Stimulated activated naive CD8-positive, alpha-beta T cell treated with anti-CD3 and anti-CD28 coated beads, Interleukin-15, amount 100 ng/mL, for 72 hours (primary cell): ENCODE results near the gene TBC1D22A.
A peak's percentile ranks its signal among the peaks of the same experiment; 100 is the strongest.

ENCODE experiments used
- ATAC-seq: fragments of 150-1000 bp; cut with Tn5 transposase; 2 replicates; pipeline ENCODE4 v1.10.0; 2021; ENCODE audit warnings: mild to moderate bottlenecking, moderate library complexity
- DNase-seq, 2 donors: peaks; one replicate each; pipeline ENCODE4 v3.0.0; 2021 to 2022
- H3K27ac Mint-ChIP-seq, 2 donors: one replicate each; pipeline ENCODE4 v1.8.0; 2022; ENCODE audit warnings: mild to moderate bottlenecking in 2 of 2, mixed read lengths in 2 of 2, moderate library complexity in 2 of 2
- H3K27me3 Mint-ChIP-seq: one replicate; pipeline ENCODE4 v1.8.0; 2022; ENCODE audit warnings: mixed read lengths
- H3K4me1 Mint-ChIP-seq: one replicate; pipeline ENCODE4 v1.8.0; 2022; ENCODE audit warnings: mild to moderate bottlenecking, mixed read lengths
- H3K4me3 Mint-ChIP-seq, 2 donors: one replicate each; pipeline ENCODE4 v1.8.0; 2022; ENCODE audit warnings: mild to moderate bottlenecking in 2 of 2, mixed read lengths in 2 of 2, moderate library complexity in 1 of 2
- H3K9me3 Mint-ChIP-seq, 2 donors: one replicate each; pipeline ENCODE4 v1.8.0; 2022; ENCODE audit warnings: mixed read lengths in 2 of 2

Gene TBC1D22A

GRCh38 chr22:46954781-46955180 lies 192.3 kb downstream of the TBC1D22A start:
- H3K27ac Mint-ChIP-seq: no peak overlapping the region
- DNase-seq: no peak
- no peaks in the 10 kb centered on the region for H3K9me3 Mint-ChIP-seq
- H3K4me1 Mint-ChIP-seq: peaks cover 6% of the 10 kb centered on the region
- no peak overlapping the region for H3K4me3 Mint-ChIP-seq
- no peaks in the 10 kb centered on the region for H3K27me3 Mint-ChIP-seq
- ATAC-seq: no peak

DNA sequence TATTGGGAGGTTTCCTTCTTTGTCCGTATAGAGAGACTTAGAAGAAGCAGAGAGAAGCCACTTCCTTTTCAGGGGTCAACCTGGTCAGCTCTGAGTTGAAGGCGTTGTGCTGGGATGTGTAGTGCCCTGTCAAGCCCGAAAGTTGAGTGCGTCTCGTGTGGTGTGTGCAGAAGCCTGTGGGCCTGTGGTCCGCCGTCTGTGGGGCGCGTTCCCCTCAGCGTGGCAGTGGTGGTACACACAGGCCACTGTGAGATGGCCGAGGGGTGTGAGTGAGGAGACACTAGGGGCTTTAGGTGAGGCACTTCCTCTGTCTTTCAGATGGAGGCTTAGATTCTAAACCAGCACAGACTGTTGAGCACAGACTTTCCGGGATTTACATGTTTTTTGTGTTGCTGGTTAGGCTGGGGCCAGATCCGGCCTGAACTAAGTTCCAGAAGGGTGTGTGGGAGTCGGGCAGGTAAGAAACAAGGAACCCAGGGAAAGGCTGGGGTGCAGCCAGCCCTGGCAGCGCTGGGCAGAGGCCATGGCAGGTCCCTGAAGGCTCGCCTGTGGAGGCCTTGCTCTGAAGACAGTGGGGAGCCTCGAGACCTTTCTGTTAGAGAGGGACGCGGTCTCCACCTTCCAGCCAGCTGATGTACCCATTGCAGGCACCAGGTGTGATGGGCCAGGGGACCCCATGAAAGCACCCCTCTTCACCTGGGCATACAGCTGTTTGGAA lies 194.2 kb downstream of the TBC1D22A start:
- Mint-ChIP-seq H3K4me1 (peaks cover 9% of the 10 kb centered on the region), H3K4me3 (no peak overlapping the region), H3K27ac (no peak overlapping the region), H3K27me3 (no peaks in the 10 kb centered on the region), H3K9me3 (no peaks in the 10 kb centered on the region)
- DNase-seq (no peak), ATAC-seq (no peak)

DNA sequence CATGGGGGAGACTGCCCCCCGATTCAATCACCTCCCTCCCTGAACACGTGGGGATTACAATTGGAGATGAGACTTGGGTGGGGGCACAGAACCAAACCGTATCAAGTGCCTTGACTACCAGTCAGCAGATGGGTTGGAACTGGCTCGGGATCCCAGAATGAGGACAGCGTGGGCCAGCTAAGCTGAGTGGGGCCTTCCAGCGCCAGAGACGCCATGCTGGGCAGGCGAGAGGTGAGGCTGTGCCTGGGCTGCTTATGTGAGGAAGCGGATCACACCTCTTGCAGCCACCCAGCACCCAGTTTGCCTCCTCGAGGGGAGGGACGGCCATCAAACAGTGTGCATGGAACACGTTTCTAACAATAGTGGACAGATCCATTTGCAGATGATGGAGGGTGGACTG lies 195.1 kb downstream of the TBC1D22A start:
- Mint-ChIP-seq H3K4me3 (no peak overlapping the region), H3K4me1 (peaks cover 17% of the 10 kb centered on the region), H3K27me3 (no peaks in the 10 kb centered on the region), H3K27ac (no peak overlapping the region), H3K9me3 (no peaks in the 10 kb centered on the region)
- ATAC-seq: no peak
- no peak for DNase-seq

GRCh38 chr22:46958191-46958590 lies 195.7 kb downstream of the TBC1D22A start:
- Mint-ChIP-seq H3K27ac (no peak overlapping the region), H3K4me1 (peaks cover 17% of the 10 kb centered on the region), H3K27me3 (no peaks in the 10 kb centered on the region), H3K9me3 (no peaks in the 10 kb centered on the region), H3K4me3 (no peak overlapping the region)
- no peak for ATAC-seq
- no peak for DNase-seq

GRCh38 chr22:46958658-46959057 lies 196.2 kb downstream of the TBC1D22A start:
- Mint-ChIP-seq H3K27me3 (no peaks in the 10 kb centered on the region), H3K4me1 (peaks cover 20% of the 10 kb centered on the region), H3K9me3 (no peaks in the 10 kb centered on the region), H3K27ac (no peak overlapping the region), H3K4me3 (no peak overlapping the region)
- no peak for ATAC-seq
- DNase-seq: no peak

DNA sequence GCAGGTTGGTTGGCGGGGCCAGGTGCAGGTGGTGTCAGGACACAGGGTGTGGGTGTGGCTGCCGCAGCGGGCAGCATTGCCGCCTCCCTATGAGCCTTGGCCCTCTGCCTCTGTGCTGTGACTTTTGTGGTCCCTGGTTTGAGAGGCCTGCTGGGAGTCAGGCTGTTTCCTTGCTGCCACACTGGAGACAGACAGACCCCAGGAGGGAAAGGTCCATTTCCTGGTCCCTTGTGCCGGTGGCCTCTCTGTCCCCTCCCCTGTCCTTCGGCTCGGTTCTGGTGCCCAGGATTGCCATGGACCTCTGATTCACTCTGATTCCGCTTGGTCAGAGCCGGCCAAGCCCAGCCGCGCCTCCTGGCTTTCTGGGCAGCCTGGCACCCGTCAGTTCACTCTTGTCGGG lies 196.9 kb downstream of the TBC1D22A start:
- H3K9me3 Mint-ChIP-seq: no peaks in the 10 kb centered on the region
- H3K27me3 Mint-ChIP-seq: no peaks in the 10 kb centered on the region
- no peak overlapping the region for H3K4me3 Mint-ChIP-seq
- H3K4me1 Mint-ChIP-seq: peaks cover 27% of the 10 kb centered on the region
- no peak for ATAC-seq
- no peak overlapping the region for H3K27ac Mint-ChIP-seq
- no peak for DNase-seq

GRCh38 chr22:46961591-46962295 lies 199.3 kb downstream of the TBC1D22A start:
- H3K27ac Mint-ChIP-seq: peak overlapping the region in 1 of 2 donors; percentile 71
- no peaks in the 10 kb centered on the region for H3K27me3 Mint-ChIP-seq
- H3K9me3 Mint-ChIP-seq: no peaks in the 10 kb centered on the region

DNA sequence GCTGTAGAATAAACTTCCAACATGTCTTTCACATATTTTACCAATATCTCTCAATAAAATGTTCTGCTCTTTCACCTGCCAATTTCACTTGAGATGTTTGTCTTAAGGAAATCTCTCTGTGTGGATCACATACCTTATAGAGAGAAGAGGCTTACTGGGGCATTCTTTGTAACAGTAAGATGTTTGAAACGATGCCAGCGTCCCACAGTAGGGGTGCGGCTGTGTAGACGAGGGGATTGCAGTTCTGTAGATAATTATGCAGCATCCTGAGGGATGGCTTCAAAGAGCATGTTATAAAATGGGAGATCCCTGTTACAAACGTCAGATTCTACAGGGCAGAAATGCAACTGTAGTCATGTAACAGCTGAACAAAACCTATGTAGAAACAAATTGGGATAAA lies 200.0 kb downstream of the TBC1D22A start:
- ATAC-seq (no peak), DNase-seq (no peak)
- H3K27ac Mint-ChIP-seq: no peak overlapping the region
- H3K4me3 Mint-ChIP-seq: no peak overlapping the region
- H3K27me3 Mint-ChIP-seq: no peaks in the 10 kb centered on the region
- H3K4me1 Mint-ChIP-seq: peaks cover 27% of the 10 kb centered on the region
- H3K9me3 Mint-ChIP-seq: no peaks in the 10 kb centered on the region

More at GRCh38 chr22:46961591-46962295, 199.3 kb downstream of the TBC1D22A start:
- Mint-ChIP-seq H3K4me1 (peaks cover 27% of the 10 kb centered on the region), H3K4me3 (no peak overlapping the region)
- ATAC-seq (no peak), DNase-seq (no peak)

DNA sequence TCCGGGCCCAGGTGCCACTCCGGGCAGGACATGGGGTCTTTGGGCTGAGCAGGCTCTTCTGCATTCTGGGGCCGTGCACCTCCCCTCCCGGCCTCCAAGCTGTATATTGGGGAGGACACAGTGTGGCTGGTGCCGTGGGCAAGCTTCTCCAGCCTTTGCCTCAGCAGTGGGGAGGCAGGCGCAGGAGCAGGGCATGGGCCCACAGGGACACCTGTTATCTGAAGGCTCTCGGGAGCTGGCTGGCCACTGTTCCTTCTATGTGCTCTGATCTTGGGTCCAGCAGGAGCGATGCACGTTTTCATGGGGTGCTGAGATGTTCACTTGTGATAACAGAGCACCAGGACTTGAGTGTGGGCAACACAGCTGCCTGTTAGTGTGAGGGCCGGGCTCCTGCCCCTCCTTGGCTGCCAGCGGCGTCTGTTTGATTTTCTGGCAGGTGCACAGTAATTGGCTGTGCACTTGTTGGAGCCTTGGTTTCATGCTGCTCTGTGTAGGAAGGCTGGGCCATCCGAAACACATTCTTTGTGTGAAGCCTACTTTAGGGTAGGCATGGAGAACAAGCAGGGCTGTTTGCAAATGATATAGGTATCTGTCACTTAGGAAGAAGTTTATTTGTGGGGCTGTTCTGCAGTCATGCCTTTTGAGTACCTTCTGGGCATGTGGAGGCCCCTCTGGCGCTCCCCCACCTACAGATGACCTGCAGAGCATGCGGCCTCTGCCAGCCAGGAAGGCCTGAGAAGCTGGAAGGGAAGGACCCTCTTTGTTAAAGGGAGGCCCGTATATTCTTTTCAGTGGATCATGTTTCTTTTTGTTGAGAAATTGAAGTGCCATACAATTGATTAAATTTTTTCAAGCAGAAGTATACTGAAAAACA lies 201.5 kb downstream of the TBC1D22A start:
- ATAC-seq (no peak), DNase-seq (no peak)
- Mint-ChIP-seq H3K27me3 (no peaks in the 10 kb centered on the region), H3K27ac (peak overlapping the region in 1 of 2 donors; percentile 67), H3K4me1 (peaks cover 39% of the 10 kb centered on the region), H3K4me3 (no peak overlapping the region), H3K9me3 (no peaks in the 10 kb centered on the region)

- H3K27ac Mint-ChIP-seq: no peak overlapping the region
- H3K4me1 Mint-ChIP-seq: peaks cover 49% of the 10 kb centered on the region
- H3K9me3 Mint-ChIP-seq: no peaks in the 10 kb centered on the region
- DNase-seq (no peak), ATAC-seq (no peak)
- no peak overlapping the region for H3K4me3 Mint-ChIP-seq
- H3K27me3 Mint-ChIP-seq: no peaks in the 10 kb centered on the region
Observed at GRCh38 chr22:46964773-46965550, 202.5 kb downstream of the TBC1D22A start.

GRCh38 chr22:46965555-46966494 lies 203.4 kb downstream of the TBC1D22A start:
- H3K9me3 Mint-ChIP-seq: no peaks in the 10 kb centered on the region
- ATAC-seq: no peak
- H3K4me3 Mint-ChIP-seq: no peak overlapping the region
- H3K4me1 Mint-ChIP-seq: peaks cover 58% of the 10 kb centered on the region
- DNase-seq: no peak
- H3K27me3 Mint-ChIP-seq: no peaks in the 10 kb centered on the region
- H3K27ac Mint-ChIP-seq: peak overlapping the region in 1 of 2 donors; percentile 43

GRCh38 chr22:46966495-46966845 lies 204.0 kb downstream of the TBC1D22A start:
- H3K4me3 Mint-ChIP-seq: no peak overlapping the region
- H3K9me3 Mint-ChIP-seq: no peaks in the 10 kb centered on the region
- no peaks in the 10 kb centered on the region for H3K27me3 Mint-ChIP-seq
- H3K27ac Mint-ChIP-seq: no peak overlapping the region
- peaks cover 56% of the 10 kb centered on the region for H3K4me1 Mint-ChIP-seq
- DNase-seq (no peak), ATAC-seq (no peak)

DNA sequence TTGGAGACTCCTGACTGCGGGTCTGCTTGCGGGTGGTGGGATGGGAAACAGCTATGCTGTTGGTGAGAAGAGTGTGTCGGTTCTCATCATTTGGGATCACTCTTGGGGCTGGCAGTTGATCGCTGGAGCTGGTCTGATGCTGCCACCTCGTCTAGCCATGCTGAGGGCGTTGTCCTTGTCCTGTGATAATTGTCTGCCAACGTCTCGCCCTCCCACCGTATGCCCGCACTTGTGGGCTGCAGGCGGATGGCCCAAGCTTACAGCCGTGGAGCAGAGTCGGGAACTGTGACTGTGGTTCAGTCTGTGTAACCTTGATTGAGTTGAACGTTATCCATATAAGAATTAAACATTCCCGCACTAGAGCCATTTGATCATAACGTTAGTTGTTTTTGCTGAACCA lies 204.4 kb downstream of the TBC1D22A start:
- DNase-seq (no peak), ATAC-seq (no peak)
- Mint-ChIP-seq H3K4me1 (peaks cover 52% of the 10 kb centered on the region), H3K9me3 (no peaks in the 10 kb centered on the region), H3K4me3 (no peak overlapping the region), H3K27me3 (no peaks in the 10 kb centered on the region), H3K27ac (no peak overlapping the region)
